Kidney glomerular epithelial cell (primary cell): ENCODE data around the gene ATP2C2.
"Not testable (repeated sequence)": the region's sequence is repeated elsewhere in the genome, so short reads cannot be mapped to it uniquely, and the experiment has no call there.

Experiments
- DNase-seq: peaks from one replicate; lab custom pipeline; 2025; lab: John Stamatoyannopoulos, UW

ATP2C2 gene

DNA sequence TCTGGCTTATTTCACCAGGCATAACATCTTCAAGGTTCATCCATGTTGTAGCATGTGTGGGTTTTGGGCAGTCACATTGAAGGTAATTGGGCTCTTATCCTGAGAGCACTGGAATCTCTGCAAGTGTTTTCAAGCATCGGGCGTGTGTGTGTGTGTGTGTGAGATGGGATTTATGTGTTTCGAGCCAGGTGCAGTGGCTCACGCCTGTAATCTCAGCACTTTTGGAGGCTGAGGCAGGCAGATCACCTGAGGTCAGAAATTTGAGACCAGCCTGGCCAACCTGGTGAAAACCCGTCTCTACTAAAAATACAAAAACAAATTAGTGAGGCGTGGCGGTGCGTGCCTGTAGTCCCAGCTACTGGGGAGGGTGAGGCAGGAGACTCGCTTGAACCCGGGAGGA is 27.7 kb downstream of the ATP2C2 start:
- DNase-seq, result not testable (repeated sequence)

DNA sequence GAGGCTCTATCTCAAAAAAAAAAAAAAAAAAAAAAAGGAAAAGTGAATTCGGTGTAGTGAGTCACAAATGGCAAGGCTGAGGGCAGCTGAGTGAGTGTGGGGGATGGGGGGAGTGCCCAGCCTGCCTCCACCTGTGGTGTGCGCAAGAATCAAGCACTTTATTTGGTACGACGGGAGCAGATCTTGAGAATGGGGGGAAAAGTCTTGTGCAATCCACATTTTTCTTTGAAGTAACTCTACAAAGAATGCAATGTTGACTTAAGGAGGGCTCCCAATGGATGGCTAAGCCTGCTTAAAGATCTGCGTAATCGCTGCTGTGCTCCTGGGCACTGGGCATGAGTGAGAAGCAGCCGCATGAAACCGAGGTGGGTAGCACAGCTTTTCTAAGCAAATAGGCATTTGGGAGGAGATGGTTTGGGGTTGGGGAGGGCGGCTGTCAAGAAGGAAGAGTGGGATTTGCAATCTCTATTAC is 28.2 kb downstream of the ATP2C2 start:
- peak; percentile 88 for DNase-seq

DNA sequence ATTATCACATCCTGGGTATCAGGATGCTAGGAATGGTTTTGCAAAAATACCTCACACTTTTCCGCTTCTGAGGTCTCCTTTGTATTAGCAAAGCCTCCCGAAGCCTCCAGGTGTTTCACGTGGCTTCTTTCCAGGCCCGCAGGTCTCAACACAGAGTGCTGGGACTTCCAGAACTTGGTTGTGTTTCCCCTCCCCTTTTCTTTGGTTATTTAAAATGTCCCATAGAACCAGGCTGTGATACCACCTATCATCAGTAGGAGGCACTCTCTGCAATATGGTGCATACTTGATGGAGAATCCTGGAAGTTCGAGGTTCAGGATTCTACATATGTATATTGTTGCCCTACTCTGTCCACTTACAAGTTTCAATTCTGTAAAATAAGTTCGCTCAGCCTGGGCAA is 28.8 kb downstream of the ATP2C2 start:
- no peak for DNase-seq

DNA sequence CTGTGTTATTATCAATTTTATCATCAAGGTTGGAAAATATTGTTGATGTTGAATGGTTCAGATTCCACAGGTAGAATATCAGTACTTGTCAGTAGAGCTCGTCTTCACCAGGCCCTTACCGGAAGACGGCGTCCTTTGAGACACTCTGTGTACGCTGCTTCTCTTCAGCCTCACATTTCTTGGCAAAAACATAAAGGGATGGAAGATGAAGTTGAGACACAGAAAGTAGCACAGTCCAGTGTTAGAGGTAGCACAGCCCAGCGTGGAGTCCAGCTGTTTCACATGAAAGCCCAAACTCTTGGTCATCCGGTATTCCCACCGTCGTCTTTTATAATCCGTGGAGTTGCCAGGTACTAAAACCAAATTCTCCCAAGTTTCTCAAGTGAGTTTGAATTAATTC is 30.4 kb downstream of the ATP2C2 start:
- DNase-seq, result no peak

DNA sequence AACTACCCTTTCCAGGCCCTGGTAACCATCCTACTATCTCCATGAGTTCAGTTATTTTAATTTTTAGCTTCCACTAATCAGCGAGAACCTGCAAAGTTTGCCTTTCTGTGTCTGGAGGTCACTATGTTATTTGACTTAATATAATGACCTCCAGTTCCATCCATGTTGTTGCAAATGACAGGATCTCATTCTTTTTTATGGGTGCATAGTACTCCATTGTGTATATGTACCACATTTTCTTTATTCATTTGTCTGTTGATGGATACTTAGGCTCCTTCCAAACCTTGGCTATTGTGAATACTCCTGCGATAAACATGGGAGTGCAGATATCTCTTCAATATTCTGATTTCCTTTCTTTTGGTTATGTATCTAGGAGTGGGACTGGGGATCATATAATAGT is 31.6 kb downstream of the ATP2C2 start:
- DNase-seq, result not testable (repeated sequence)

DNA sequence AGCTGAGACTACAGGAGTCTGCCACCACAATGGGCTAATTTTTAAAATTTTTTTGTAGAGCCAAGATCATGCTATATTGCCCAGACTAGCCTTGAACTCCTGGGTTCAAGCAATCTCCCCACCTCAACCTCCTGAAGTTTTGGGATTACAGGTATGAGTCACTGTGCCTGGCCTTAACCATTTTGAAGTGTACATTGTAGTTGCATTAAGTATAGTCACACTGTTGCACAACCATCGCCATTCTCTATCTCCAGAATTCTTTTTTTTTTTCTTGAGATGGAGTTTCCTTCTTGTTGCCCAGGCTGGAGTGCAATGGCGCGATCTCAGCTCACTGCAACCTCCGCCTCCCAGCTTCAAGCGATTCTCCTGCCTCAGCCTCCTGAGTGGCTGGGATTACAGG is 35.1 kb downstream of the ATP2C2 start:
- DNase-seq, result not testable (repeated sequence)

DNA sequence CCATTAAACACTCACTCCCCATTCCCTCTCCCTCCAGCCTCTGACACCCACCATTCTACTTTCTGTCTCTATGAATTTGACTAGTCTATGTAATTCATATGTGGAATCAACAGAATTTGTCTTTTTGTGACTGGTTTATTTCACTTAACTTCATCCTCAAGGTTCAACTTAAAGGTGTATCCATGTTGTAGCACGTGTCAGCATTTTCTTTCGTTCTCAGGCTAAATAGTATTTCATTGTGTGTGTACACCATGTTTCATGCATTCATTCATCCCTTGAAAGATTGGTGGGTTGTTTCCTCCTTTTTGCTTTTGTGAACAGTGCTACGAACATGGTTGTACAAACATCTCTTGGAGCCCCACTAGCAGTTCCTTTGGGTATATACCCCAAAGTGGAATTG is 36.0 kb downstream of the ATP2C2 start:
- no peak for DNase-seq

DNA sequence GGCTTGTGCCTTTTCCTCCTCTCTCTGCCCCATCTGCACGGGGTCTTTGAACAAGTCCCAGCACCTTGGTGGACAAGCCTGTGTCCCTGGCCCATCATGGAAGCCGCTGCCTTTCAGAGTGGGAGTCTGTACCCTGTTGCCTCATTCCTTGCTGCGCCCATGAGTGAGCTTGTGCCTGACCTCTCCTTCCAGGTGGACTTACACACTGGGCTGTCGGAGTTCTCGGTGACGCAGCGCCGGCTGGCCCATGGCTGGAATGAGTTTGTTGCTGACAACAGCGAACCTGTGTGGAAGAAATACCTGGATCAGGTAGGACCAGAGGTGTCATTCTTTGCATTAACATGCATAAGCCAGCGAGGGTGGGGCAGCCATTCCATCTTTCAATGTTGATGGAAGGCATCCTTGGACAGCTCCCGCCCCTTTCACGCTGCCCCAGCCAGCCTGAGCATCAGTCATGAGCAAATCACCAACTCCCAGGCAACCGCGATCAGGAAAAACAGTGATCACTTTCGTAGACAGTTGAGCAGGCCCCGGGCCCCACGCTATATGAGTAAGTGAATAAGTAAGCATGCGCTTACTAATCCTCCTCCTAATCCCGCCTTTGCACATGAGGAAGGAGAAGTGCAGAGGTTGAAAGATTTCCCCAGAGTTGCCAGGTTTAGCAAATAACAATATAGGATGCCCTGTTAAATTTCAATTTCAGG is 36.8 kb downstream of the ATP2C2 start:
- DNase-seq, result no peak

DNA sequence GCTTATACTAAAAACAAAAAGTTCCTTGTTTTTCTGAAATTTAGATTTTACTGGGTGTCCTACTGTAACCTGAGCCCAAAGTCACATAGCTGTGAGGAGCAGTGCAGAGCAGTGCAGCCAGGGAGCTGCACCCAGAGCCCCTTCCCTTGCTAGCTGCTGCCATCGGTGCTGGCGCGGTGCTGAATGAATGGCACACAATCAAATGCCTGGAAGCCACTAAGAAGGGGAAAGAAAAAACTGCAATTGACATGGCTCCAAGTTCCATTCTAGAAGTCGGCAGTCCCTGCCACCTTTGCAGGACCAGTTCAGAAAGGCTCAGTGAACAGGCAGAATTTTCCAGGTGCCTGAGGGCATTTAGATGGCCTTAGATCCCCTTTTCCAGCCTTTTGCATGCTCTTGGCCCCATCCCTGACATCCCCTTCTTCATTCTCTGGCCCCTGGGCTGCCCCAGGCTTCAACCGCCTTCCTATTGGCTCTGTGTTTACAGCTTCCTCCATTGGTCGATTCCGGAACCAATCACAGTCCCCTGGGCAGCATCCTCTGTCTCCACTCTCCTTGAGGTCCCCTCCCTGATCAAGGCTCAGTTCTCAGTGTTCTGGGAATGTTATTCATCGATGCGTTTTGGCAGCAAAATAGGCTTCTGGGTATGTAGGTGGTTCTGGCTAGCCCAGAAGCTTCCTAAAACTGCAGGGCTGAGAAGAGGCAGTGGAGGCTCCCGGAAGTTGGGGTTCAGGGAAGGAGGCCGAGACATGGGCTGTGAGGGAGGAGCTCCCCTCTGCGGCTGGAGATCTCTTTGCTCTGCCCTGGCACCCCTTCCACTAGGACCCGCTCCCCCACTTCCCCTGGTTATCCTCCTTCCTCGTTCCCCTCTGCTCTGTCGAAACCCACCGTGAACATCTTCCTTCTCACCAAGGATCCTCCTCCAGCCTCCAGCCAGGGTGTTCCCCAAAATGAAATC is 37.9 kb downstream of the ATP2C2 start:
- DNase-seq, result no peak

DNA sequence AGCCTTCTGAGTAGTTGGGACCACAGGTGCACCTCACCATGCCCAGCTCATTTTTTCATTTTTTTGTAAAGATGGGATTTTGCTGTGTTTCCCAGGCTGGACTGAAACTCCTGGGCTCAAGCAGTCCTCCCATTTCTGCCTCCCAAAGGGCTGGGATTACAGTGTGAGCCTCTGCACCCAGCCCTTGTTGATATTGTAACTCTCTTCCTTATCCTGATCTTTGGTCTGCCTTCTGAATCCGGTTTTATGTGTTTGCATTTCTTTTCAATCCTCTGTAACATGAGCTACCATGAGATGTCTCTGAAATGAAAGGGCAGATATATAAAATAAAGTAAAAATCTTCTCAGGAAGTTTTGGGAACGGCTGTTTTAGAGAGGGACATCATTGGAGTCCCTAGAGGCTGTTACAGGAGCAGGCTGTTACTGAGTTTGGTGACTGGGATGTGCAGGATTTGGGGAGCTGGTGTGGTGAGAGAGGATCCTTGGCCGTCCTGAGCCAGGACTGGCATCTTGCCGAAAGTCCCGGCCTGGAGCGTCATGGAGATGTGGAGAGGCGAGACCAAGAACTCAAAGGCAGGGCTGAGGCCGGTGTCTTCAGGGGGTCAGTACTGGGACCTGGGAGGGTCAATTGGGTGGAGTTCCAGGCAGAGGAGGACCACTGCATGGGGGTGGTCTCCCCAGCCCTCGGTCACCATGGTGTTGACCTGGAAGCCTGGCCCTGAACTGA is 39.4 kb downstream of the ATP2C2 start:
- no peak for DNase-seq

DNA sequence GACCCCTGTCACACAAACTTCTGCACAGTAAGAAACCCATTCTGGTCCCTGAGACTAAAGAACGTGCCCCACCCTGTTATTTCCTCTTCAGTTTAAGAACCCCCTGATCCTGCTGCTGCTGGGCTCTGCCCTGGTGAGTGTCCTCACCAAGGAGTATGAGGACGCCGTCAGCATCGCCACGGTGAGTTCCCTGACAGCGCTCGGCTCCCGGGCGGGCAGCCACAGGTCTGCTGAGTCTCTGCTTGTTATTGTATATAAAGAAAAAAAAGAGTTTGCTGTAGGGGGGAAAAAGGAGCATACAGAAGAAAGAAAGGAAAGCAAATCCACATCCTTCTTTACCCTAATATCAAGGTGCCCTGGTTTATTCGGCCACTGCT is 40.0 kb downstream of the ATP2C2 start:
- DNase-seq, result no peak

DNA sequence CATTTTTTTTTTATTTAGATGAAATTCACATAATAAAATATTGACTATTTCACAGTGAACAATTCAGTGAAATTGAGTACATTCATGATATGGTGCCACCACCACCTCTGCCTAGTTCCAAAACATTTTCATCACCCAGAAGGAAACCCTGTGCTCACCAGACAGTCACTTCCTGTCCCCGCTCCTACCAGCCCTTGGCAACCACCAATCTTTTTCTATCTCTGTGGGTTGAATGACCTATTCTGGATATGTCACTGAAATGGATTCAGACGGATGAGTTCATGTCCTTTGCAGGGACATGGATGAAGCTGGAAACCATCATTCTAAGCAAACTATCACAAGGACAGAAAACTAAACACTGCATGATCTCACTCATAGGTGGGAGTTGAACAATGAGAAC is 40.5 kb downstream of the ATP2C2 start:
- DNase-seq, result no peak

DNA sequence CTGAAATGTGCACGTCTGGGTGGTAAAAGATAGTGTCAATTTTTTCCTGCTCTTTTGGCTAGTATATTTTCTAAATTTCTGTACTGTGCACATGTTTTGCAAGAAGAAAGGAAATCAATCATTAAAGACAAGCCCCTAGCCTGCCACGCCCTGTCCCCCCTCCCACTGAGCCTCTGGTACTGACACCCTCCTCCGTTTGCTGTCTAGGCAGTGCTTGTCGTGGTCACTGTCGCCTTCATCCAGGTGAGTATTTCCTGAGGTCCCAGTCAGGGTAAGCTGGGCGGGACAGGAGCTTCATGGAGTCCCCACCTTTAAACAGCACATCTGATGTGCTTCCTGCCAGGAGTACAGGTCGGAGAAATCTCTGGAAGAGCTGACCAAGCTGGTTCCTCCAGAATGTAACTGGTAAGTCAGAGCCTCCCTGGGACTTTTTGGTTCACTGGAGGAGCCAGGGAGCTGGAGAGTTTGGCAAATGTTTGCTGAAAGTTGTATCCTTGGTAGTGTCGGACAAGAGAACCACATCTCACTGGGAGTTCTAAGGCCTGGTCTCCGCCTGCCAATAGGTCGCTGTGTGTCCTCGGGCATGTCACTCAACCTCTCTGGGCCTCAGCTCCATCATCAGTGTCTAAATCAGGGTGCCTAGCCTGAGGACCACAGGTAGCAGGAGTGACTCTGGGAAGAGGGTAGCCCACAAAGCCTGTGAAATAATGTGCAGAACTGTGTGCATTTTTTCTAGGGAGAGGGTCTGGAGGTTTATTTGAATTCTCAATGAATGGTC is 42.2 kb downstream of the ATP2C2 start:
- no peak for DNase-seq

DNA sequence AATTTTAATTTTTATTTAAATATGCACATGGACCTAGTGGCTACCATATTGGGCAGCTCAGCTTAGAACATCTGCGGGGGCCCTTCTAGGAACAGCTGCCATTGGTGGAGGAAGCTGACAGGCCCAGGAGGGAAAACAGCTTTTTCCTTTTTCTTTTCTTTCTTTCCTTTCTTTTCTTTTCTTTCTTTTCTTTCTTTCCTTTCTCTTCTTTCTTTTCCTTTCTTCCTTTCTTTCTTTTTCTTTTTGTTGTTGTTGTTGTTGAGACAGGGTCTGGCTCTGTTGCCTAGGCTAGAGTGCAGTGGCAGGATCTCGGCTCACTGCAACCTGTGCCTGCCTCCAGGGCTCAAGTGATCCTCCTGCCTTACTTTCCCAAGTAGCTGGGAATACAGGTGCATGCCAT is 43.4 kb downstream of the ATP2C2 start:
- DNase-seq, result no peak

DNA sequence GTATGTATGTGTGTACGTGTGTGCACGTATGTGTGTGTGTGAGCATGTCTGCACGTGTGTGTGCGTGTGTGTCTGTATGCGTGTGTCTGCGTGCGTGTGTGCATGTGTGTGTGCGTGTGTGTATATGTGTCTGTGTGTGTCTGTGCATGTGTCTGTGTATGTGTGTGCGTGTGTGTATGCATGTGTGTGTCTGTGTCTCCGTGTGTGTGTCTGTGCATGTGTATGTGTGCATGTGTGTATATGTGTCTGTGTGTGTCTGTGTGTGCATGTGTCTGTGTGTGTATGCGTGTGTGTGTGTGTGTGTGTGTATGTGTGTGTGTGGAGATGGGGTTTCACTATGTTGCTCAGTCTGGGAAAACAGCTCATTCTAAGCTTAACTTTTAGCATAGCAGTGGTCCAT is 43.9 kb downstream of the ATP2C2 start:
- no peak for DNase-seq

DNA sequence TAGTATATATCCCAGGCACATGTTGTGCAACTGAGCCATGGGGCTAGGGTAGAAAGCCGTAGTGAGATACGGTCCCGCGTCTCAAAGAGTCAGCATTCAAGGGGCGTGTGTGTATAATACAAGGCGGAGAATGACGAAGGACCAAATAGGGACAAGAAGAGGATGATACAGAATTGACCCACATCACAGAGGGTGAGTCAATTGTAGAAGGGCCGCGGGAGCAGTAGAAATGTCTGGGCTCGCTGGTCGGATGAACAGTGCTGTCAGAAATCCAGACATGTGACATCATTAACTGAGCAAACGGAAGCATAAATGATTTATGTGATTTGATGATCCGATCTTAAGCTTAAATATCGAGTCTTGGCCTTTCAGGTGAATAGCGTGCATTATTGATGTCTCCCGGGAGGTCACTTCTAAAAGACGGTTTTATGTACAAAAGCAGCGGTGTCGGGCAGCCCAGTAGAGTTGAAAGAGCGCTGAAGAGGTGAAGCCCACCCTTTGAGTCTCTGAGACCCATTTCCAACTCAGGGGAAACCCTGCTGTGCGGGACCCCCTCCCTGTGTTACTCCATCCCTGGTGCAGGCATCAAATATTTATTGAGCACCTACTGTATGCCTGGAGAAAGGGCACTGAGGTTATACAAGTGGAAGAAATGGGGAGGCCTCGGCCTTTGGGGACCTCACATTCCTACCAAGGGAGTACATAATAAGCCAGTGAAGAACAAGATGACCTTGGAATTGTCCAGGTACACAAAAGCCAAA is 45.1 kb downstream of the ATP2C2 start:
- DNase-seq, result no peak

DNA sequence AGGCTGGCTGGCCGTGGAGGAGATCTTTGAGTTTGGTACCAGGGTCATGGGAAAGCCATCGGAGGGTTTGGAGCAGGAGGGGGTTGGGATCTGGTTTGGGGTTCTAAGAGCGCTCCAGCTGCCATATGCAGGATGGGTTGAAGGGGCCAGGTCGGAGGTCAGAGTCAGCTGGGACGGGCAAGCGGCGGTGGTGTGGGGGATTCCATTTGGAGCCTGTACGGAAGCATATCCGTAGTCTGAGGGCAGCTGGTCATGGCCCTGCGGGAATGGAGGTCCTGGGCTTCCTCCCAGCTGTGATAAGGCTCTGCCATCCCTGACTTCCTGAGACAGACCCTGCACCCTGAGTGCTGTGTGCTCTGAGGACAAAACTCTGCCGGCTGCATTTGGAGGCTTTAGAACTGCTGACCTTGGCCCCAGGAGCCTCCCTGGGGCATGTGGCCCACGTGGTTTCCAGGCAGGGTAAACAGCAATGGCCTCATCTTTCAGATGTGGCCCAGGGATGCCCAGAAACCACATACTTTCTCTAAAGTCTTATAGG is 46.5 kb downstream of the ATP2C2 start:
- no peak for DNase-seq

DNA sequence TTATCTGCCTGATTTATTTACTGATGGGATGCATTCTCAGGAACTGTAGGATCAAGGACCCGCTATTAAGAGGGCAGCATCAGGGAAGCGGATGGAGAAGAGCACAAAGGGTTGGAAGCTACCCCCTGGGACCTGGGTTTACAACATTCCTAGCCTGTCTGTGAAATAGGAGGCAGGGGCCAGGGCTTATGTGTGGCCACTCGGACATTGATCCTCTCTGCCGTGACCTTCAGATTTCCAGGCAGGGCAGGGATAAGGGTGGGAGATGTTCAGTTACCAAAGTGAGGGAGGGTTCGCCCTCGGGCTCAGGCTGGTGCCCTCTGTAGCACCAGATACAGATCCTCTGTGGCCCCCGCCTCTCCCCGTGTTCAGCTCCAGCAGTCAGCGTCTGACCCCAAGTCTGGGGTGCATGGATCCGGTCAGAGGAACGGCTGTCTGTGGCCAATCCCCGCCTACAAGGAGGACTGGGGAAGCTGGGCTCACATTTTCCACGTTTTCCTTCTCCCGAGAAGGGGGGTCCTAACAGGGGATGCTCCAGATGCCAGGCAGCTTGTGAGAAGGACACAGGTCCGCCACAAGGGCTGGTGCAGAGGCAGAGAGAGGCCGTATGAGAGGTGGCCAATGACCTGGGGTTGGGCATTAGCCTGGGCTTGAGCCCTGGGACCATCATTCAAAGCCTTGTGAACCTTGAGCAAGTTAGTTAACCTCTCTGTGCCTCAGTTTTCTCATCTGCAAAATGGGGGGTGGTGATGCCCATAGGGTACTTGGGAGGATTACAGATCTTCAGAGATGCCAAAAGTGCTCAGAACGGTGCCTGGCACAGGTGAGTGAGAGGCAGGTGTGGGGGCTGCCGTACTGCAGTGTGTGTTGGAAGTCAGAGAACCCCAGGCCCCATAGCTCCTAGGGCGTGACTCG is 48.3 kb downstream of the ATP2C2 start:
- no peak for DNase-seq

DNA sequence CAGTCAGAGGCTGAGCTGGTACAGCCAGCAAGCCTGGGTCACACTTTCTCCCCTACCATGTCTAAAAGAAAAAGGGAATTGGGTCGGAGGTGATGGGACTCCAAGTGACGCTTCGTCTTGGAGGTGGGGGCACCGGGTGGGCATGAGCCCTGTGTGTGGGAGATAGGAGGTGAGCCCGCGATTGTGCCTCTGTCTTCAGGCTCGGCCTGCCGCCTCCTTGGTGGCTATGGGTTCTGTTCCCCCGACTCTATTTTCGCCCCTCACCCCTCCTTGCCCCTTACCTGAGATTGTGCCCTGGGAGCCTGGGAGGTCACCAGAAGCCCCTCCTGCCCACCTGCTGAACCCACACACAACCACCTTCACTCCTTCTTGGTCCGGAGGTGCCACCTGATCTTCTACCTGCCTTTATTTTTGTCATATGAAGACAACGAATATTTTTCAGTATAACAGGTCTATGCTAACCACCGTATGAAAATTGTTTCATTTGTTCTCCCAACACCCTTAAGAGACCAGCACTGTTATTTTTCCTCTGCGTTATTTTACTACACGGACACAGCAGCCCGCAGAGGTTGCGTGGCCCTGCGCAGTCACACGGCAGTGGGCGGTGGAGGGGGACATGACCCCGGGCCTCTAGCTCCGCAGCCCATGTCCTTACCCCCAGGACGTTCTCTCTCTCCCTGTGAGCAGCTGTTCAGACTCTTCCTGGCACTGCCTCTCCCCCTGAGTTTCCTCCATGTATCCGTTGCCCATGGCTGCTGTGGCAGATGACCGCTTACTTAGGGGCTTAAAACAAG is 49.9 kb downstream of the ATP2C2 start:
- no peak for DNase-seq
